Thoracic aorta (tissue), 2 donors: Measurements from ENCODE around the gene MOB3B. TPM values are rescaled to one million over a fixed set of nuclear protein-coding genes. Genes with fewer than 3 reads are reported as not detected.
"Not testable (repeated sequence)": the region's sequence is repeated elsewhere in the genome, so short reads cannot be mapped to it uniquely, and the experiment has no call there.

Experiments
- ATAC-seq: fragments of 150-250 bp; one replicate; pipeline ENCODE4 v1.8.0; 2017; ENCODE audit warnings: low read depth; ENCODE audit not compliant: insufficient number of reproducible peaks, low FRiP score
- DNase-seq: peaks from one replicate; pipeline ENCODE4 v3.0.0-alpha.2; 2020; ENCODE audit warnings: low spot score
- H3K27ac ChIP-seq, 2 donors: fragments of 200-600 bp; sonication (generic); 1 replicate in 1 of 2; 2 replicates in 1 of 2; pipeline ENCODE4 v1.5.1; 2016; ENCODE audit warnings: mild to moderate bottlenecking in 2 of 2, moderate library complexity in 2 of 2
- H3K27me3 ChIP-seq: fragments of 200-600 bp; sonication (generic); replicated peaks from 2 replicates; pipeline ENCODE4 v1.6.0; 2016; ENCODE audit warnings: mild to moderate bottlenecking; ENCODE audit not compliant: insufficient read depth
- H3K36me3 ChIP-seq: fragments of 200-600 bp; sonication (generic); one replicate; pipeline ENCODE4 v1.5.1; 2016
- H3K4me1 ChIP-seq, 2 donors: fragments of 200-600 bp; sonication (generic); 1 replicate in 1 of 2; 2 replicates in 1 of 2; pipeline versions ENCODE4 v1.5.1 to v1.6.0; 2016; ENCODE audit warnings: low read depth in 2 of 2, mild to moderate bottlenecking in 1 of 2; ENCODE audit not compliant: control insufficient read depth in 1 of 2
- H3K4me3 ChIP-seq: fragments of 200-600 bp; sonication (generic); 2 replicates; pipeline ENCODE4 v1.5.1; 2016; ENCODE audit warnings: mild to moderate bottlenecking
- H3K9me3 ChIP-seq: fragments of 200-600 bp; sonication (generic); 2 replicates; pipeline ENCODE4 v1.5.1; 2016
- total RNA-seq, 2 donors: library from RNA; depleted of rRNA; stranded (reverse); fragments of >200 nt; gene quantifications; one replicate each; pipeline versions ENCODE4 v1.1.0 to v1.2.3, GENCODE V29; 2016
- TF ChIP-seq, protein P1 (sequence below): fragments of 200-600 bp; sonication (generic); IDR thresholded peaks from one replicate; pipeline ENCODE4 v1.5.1; 2019; ENCODE audit warnings: antibody characterized with exemption

Gene MOB3B
- total RNA-seq, 2 donors from 2014 or later, result 6.6 to 11.1 TPM

DNA sequence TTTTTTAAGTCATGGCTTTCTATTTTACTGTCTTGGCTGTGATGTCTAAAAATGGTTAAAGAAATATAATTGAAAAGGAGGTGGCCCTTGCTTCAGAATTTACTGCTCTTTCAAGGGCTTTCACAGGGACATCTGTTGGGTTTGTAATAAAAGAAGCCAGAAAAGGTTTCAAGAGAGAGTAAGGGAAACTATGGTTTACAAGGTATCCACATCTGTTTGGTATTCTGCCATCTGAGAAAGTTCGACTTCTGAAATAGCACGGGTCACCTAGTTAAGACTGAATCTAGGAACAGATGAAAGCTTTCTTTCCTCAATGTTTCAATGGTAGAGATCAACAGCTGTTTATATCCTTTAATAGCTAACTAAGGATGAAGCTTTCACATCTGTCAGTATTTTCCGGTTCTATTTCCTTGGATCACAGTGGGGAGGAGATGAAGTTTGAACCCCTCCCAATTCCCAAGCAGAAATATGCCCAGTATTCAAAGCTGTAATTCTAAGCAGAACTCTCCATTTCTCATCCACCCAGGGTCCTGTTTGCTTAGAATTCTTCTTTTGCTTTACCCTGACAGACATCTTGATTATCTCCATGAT is 78.3 kb downstream of the MOB3B start:
- H3K4me3 ChIP-seq, result no peak overlapping the region
- H3K36me3 ChIP-seq, result no peaks in the 10 kb centered on the region
- no peak for ATAC-seq
- H3K4me1 ChIP-seq, result no peaks in the 10 kb centered on the region
- TF ChIP-seq, protein P1, sequence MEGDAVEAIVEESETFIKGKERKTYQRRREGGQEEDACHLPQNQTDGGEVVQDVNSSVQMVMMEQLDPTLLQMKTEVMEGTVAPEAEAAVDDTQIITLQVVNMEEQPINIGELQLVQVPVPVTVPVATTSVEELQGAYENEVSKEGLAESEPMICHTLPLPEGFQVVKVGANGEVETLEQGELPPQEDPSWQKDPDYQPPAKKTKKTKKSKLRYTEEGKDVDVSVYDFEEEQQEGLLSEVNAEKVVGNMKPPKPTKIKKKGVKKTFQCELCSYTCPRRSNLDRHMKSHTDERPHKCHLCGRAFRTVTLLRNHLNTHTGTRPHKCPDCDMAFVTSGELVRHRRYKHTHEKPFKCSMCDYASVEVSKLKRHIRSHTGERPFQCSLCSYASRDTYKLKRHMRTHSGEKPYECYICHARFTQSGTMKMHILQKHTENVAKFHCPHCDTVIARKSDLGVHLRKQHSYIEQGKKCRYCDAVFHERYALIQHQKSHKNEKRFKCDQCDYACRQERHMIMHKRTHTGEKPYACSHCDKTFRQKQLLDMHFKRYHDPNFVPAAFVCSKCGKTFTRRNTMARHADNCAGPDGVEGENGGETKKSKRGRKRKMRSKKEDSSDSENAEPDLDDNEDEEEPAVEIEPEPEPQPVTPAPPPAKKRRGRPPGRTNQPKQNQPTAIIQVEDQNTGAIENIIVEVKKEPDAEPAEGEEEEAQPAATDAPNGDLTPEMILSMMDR, result no peak
- no peak for DNase-seq
- no peaks in the 10 kb centered on the region for H3K9me3 ChIP-seq
- no peaks in the 10 kb centered on the region for H3K27me3 ChIP-seq
- no peak overlapping the region for H3K27ac ChIP-seq

DNA sequence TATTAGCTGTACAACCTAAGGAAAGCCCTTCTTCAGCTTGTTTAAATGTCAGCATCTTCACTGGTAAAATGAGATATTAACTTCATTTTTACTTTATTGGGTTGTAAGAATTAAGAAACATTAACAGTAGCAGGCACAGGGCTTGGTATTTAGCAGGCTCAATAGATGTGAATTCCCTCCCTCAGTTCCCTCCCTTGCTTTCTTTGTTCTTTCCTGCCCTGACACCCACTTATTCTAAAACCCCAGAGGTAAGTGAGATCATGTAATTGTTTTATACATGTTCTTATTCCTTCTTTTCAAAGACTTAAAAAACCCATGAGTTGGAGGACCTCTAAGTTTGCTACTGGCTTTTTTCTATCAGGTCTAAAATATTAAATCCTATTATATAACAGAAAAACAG is 78.9 kb downstream of the MOB3B start:
- no peaks in the 10 kb centered on the region for H3K9me3 ChIP-seq
- H3K4me3 ChIP-seq, result no peak overlapping the region
- H3K27ac ChIP-seq, result no peak overlapping the region
- TF ChIP-seq, protein P1, result no peak
- no peaks in the 10 kb centered on the region for H3K36me3 ChIP-seq
- H3K27me3 ChIP-seq, result no peaks in the 10 kb centered on the region
- DNase-seq (no peak), ATAC-seq (no peak)
- H3K4me1 ChIP-seq, result no peaks in the 10 kb centered on the region

DNA sequence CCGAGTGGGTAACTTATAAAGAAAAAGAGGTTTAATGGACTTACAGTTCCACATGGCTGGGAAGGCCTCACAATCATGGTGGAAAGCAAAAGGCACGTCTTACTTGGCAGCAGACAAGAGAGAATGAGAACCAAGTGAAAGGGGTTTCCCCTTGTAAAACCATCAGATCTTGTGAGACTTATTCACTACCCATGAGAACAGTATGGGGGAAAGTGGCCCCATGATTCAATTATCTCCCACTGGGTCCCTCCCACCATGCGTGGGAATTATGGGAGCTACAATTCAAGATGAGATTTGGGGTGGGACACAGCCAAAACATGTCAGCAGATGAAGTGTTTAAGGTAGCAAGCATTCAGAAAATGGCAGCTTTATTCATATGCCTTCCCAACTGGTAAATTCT is 81.3 kb downstream of the MOB3B start:
- not testable (repeated sequence) for H3K4me1 ChIP-seq, H3K27me3 ChIP-seq, H3K4me3 ChIP-seq, ATAC-seq, DNase-seq, H3K36me3 ChIP-seq, H3K9me3 ChIP-seq, H3K27ac ChIP-seq

DNA sequence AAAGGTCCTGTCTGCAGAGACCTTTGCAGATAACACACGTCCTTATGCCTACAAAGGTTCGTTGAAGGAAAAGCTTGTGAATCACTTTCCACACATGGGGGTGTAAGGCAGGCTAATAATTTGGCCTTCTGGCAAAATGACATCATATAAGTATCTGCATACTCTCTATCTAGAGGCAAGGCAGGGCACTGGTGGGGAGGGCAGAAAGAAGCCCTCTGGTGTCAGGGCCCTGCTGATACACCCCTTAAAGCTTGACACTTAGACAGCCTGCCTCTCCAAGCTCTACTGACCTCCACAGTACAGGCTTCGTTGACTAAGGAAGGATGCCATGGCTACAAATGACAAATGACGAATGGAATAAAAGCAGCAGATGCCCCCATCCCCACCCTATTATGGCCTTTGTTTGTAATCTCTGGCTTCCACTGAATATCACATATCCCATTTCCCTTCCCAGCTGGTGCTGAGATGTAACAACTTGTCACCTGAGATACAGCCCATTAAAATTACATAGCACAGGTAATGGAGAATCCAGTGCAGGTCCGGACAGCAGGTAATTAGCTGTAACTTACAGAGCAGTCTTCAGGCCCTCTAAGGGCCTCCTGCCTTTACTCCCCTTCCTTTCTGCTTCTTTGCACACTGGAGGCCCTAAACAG is 82.5 kb downstream of the MOB3B start:
- TF ChIP-seq, protein P1, result no peak
- Histone ChIP-seq H3K4me3 (no peak overlapping the region), H3K27me3 (no peaks in the 10 kb centered on the region), H3K27ac (no peak overlapping the region), H3K4me1 (no peaks in the 10 kb centered on the region), H3K36me3 (no peaks in the 10 kb centered on the region), H3K9me3 (no peaks in the 10 kb centered on the region)
- ATAC-seq, result no peak
- no peak for DNase-seq

DNA sequence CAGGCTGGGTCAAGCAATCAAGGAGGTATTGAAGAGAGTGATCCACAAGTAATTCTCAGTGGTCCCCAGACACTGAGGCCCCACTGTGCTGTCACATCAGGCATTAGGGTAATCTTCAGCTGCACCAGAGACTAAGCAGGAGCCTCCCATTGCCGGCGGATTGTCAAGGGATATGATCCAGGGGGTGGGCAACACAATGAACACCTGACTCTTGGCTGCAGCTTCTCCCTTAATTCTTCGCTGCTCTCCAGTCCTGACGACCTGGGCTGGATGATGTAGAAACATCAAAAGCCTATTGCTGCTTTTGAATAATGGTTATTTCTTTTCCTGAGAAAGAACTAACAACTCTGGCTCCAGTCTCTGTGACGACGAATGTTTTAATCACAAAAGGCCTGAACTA is 83.9 kb downstream of the MOB3B start:
- DNase-seq (no peak), ATAC-seq (no peak)
- no peak overlapping the region for H3K27ac ChIP-seq
- no peaks in the 10 kb centered on the region for H3K9me3 ChIP-seq
- no peaks in the 10 kb centered on the region for H3K4me1 ChIP-seq
- H3K27me3 ChIP-seq, result no peaks in the 10 kb centered on the region
- H3K4me3 ChIP-seq, result no peak overlapping the region
- TF ChIP-seq, protein P1, result no peak
- H3K36me3 ChIP-seq, result no peaks in the 10 kb centered on the region
